K562 (cell line): ENCODE data around the gene RPTOR. TPM values are rescaled to one million over a fixed set of nuclear protein-coding genes. Genes with fewer than 3 reads are reported as not detected.

ENCODE experiments used
- ASH1L ChIP-seq: fragments of 450-650 bp; IDR thresholded peaks from 2 replicates; pipeline ENCODE4 v1.6.1; 2018; ENCODE audit warnings: borderline replicate concordance, mild to moderate bottlenecking, low read depth; ENCODE audit not compliant: partially characterized antibody
- BACH1 ChIP-seq: fragments of 200-800 bp; sonication (Bioruptor generic); IDR thresholded peaks from 2 replicates; pipeline ENCODE4 v1.6.1; 2016; ENCODE audit warnings: missing genetic modification characterization, missing compliant biosample characterization
- CHCHD3 ChIP-seq: fragments of 250-450 bp; sonication (Bioruptor Pico); IDR thresholded peaks from 2 replicates; pipeline ENCODE4 v2.1.2; 2022; ENCODE audit warnings: mild to moderate bottlenecking
- HNRNPLL ChIP-seq: fragments of 200-400 bp; formaldehyde crosslinking; IDR thresholded peaks from 2 replicates; pipeline ENCODE4 v1.6.1; 2017; ENCODE audit warnings: low read length, low read depth, mild to moderate bottlenecking; ENCODE audit not compliant: poor library complexity, severe bottlenecking
- MTA1 ChIP-seq: fragments of 450-650 bp; IDR thresholded peaks from 2 replicates; pipeline ENCODE4 v1.6.1; 2017; ENCODE audit warnings: borderline replicate concordance
- PTBP1 ChIP-seq: fragments of 200-400 bp; formaldehyde crosslinking; IDR thresholded peaks from 2 replicates; pipeline ENCODE4 v1.6.1; 2017; ENCODE audit warnings: low read depth, low read length
- PTRF ChIP-seq: fragments of 450-650 bp; IDR thresholded peaks from 2 replicates; pipeline ENCODE4 v1.6.1; 2016; ENCODE audit warnings: mild to moderate bottlenecking, missing genetic modification characterization, missing compliant biosample characterization
- SMARCA4 ChIP-seq: fragments of 450-650 bp; IDR thresholded peaks from 2 replicates; pipeline ENCODE4 v1.6.1; 2016
- THRAP3 ChIP-seq: fragments of 450-650 bp; IDR thresholded peaks from 2 replicates; pipeline ENCODE4 v1.6.1; 2016; ENCODE audit warnings: mild to moderate bottlenecking, inconsistent platforms, borderline replicate concordance
- WHSC1 ChIP-seq: IDR thresholded peaks from one replicate; pipeline ENCODE4 v1.6.1; 2012; ENCODE audit warnings: low read length, control low read depth, inconsistent platforms
- polyA plus RNA-seq, 8 experiments: library from polyadenylated mRNA; depleted of rRNA in 4 of 8; stranded (reverse) in 5 of 8; unstranded in 3 of 8; fragments of >200 nt; fragmentation: Nextera tagmentation in 2 of 8; fragmentation: Illumina TruSeq in 1 of 8; extraction: Ambion mirVana in 2 of 8; extraction: Trizol in 1 of 8; gene quantifications; 2 replicates each; pipeline versions ENCODE4 v1.2.1 to v1.2.3, GENCODE V29; 2011 to 2014; ENCODE audit warnings: inconsistent platforms in 1 of 8, missing spikeins in 1 of 8
- total RNA-seq, 7 experiments: library from RNA; depleted of rRNA in 6 of 7; stranded (reverse); fragments of >200 nt in 6 of 7; fragmentation: Illumina TruSeq in 2 of 7; extraction: Trizol in 2 of 7; gene quantifications; 2 replicates each; pipeline versions ENCODE4 v1.2.1 to v1.2.3, GENCODE V29; 2011 to 2021; ENCODE audit warnings: low replicate concordance in 1 of 7
- TF ChIP-seq, protein P1 (sequence below): fragments of 450-650 bp; IDR thresholded peaks from 2 replicates; pipeline ENCODE4 v1.7.1; 2018; ENCODE audit warnings: mild to moderate bottlenecking, low read depth; ENCODE audit not compliant: partially characterized antibody
- TF ChIP-seq, protein P2 (sequence below): fragments of 250-450 bp; sonication (Bioruptor Pico); IDR thresholded peaks from 2 replicates; pipeline ENCODE4 v1.4.0; 2020; ENCODE audit warnings: mild to moderate bottlenecking, moderate library complexity
- TF ChIP-seq, protein P3 (sequence below): fragments of 450-650 bp; conservative IDR thresholded peaks from 2 replicates; pipeline ENCODE4 v1.6.1; 2016; ENCODE audit warnings: missing genetic modification characterization, low read depth, mild to moderate bottlenecking, control low read depth, missing compliant biosample characterization
- TF ChIP-seq, protein P4 (sequence below): fragments of 450-650 bp; IDR thresholded peaks from 2 replicates; pipeline ENCODE4 v1.6.1; 2016; ENCODE audit warnings: antibody characterized with exemption
- TF ChIP-seq, protein P5 (sequence below): IDR thresholded peaks from 2 replicates; pipeline ENCODE4 v1.6.1; 2011; ENCODE audit warnings: borderline replicate concordance, low read depth, mild to moderate bottlenecking, moderate library complexity, low read length; ENCODE audit not compliant: insufficient read depth, poor library complexity, severe bottlenecking

Gene RPTOR
- total and polyA plus RNA-seq, 9 of the 15 experiments (the other 6 are each of a cell fraction or from before 2014, with no cell fraction given): 0.24 to 54.1 (median 10.2) TPM

DNA sequence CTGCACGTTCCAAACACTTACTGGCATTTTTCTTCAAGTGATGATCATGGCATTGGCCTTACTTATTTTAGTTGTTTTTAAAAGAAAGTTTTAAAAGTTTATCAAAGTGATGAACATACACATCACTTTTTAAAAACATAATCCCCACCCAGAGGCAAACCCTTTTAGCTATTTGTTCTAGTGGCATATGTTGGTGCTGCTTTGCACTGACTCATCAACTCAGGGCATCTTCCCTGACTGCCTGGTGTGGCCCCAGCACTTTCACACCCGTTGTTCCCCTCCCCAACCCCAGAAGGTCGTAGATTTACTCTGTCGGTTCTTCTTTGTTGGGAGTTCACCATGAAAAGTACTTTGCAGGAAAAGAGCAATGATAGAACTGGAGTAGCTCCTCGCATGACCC is 161.3 kb downstream of the RPTOR start (continued):
- TF ChIP-seq PTRF (tag) (no peak), MTA1 (no peak), PTBP1 (no peak), THRAP3 (no peak), CHCHD3 (CRISPR knock-in tag) (no peak), WHSC1 (no peak), BACH1 (tag) (no peak), ASH1L (no peak), SMARCA4 (no peak), HNRNPLL (no peak)
- TF ChIP-seq, protein P1, sequence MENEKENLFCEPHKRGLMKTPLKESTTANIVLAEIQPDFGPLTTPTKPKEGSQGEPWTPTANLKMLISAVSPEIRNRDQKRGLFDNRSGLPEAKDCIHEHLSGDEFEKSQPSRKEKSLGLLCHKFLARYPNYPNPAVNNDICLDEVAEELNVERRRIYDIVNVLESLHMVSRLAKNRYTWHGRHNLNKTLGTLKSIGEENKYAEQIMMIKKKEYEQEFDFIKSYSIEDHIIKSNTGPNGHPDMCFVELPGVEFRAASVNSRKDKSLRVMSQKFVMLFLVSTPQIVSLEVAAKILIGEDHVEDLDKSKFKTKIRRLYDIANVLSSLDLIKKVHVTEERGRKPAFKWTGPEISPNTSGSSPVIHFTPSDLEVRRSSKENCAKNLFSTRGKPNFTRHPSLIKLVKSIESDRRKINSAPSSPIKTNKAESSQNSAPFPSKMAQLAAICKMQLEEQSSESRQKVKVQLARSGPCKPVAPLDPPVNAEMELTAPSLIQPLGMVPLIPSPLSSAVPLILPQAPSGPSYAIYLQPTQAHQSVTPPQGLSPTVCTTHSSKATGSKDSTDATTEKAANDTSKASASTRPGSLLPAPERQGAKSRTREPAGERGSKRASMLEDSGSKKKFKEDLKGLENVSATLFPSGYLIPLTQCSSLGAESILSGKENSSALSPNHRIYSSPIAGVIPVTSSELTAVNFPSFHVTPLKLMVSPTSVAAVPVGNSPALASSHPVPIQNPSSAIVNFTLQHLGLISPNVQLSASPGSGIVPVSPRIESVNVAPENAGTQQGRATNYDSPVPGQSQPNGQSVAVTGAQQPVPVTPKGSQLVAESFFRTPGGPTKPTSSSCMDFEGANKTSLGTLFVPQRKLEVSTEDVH: no peak
- TF ChIP-seq, protein P2, sequence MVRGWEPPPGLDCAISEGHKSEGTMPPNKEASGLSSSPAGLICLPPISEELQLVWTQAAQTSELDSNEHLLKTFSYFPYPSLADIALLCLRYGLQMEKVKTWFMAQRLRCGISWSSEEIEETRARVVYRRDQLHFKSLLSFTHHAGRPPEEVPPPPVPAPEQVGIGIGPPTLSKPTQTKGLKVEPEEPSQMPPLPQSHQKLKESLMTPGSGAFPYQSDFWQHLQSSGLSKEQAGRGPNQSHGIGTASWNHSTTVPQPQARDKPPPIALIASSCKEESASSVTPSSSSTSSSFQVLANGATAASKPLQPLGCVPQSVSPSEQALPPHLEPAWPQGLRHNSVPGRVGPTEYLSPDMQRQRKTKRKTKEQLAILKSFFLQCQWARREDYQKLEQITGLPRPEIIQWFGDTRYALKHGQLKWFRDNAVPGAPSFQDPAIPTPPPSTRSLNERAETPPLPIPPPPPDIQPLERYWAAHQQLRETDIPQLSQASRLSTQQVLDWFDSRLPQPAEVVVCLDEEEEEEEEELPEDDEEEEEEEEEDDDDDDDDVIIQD (CRISPR knock-in tag): no peak
- TF ChIP-seq, protein P3, sequence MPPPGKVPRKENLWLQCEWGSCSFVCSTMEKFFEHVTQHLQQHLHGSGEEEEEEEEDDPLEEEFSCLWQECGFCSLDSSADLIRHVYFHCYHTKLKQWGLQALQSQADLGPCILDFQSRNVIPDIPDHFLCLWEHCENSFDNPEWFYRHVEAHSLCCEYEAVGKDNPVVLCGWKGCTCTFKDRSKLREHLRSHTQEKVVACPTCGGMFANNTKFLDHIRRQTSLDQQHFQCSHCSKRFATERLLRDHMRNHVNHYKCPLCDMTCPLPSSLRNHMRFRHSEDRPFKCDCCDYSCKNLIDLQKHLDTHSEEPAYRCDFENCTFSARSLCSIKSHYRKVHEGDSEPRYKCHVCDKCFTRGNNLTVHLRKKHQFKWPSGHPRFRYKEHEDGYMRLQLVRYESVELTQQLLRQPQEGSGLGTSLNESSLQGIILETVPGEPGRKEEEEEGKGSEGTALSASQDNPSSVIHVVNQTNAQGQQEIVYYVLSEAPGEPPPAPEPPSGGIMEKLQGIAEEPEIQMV (tag): no peak
- TF ChIP-seq, protein P4, sequence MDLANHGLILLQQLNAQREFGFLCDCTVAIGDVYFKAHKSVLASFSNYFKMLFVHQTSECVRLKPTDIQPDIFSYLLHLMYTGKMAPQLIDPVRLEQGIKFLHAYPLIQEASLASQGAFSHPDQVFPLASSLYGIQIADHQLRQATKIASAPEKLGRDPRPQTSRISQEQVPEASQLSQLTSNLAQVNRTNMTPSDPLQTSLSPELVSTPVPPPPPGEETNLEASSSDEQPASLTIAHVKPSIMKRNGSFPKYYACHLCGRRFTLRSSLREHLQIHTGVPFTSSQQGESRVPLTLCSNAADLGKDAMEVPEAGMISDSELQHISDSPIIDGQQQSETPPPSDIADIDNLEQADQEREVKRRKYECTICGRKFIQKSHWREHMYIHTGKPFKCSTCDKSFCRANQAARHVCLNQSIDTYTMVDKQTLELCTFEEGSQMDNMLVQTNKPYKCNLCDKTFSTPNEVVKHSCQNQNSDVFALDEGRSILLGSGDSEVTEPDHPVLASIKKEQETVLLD: no peak
- TF ChIP-seq, protein P5, sequence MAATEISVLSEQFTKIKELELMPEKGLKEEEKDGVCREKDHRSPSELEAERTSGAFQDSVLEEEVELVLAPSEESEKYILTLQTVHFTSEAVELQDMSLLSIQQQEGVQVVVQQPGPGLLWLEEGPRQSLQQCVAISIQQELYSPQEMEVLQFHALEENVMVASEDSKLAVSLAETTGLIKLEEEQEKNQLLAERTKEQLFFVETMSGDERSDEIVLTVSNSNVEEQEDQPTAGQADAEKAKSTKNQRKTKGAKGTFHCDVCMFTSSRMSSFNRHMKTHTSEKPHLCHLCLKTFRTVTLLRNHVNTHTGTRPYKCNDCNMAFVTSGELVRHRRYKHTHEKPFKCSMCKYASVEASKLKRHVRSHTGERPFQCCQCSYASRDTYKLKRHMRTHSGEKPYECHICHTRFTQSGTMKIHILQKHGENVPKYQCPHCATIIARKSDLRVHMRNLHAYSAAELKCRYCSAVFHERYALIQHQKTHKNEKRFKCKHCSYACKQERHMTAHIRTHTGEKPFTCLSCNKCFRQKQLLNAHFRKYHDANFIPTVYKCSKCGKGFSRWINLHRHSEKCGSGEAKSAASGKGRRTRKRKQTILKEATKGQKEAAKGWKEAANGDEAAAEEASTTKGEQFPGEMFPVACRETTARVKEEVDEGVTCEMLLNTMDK: no peak
- TF ChIP-seq, all 486 proteins: peak for 0
